Left lobe of liver (tissue), 2 donors: Measurements from ENCODE around the gene KRTAP10-3. TPM values are rescaled to one million over a fixed set of nuclear protein-coding genes. Genes with fewer than 3 reads are reported as not detected.

Experiments used
- ATAC-seq: fragments of 200-7000 bp; cut with Tn5 transposase; one replicate; pipeline ENCODE4 v1.9.1; 2020; ENCODE audit warnings: mild to moderate bottlenecking, moderate library complexity
- DNase-seq: peaks from one replicate; pipeline ENCODE4 v3.0.0-alpha.2; 2020; ENCODE audit warnings: low spot score
- total RNA-seq: library from RNA; stranded (reverse); gene quantifications from one replicate; pipeline ENCODE4 v1.2.1, GENCODE V29; 2021
- donor health status: DM: no; HTN: no; CAD: no; lungs with moderate emphysema.
- donor health status: DM: no; HTN: yes; CAD: no.

KRTAP10-3 gene
- total RNA-seq, 1 donor from 2014 or later = not detected

GRCh38 chr21:44530903-44531605, 27.5 kb downstream of the KRTAP10-3 start:
- no peak for DNase-seq
- ATAC-seq = no peak

- ATAC-seq (no peak), DNase-seq (no peak)
Observed at GRCh38 chr21:44530221-44530902, 28.2 kb downstream of the KRTAP10-3 start.

GRCh38 chr21:44529503-44530125, 29.0 kb downstream of the KRTAP10-3 start:
- ATAC-seq (no peak), DNase-seq (no peak)

- DNase-seq (no peak), ATAC-seq (no peak)
Observed at GRCh38 chr21:44529011-44529421, 29.6 kb downstream of the KRTAP10-3 start.

- ATAC-seq (no peak), DNase-seq (no peak)
Observed at GRCh38 chr21:44528634-44528995, 30.0 kb downstream of the KRTAP10-3 start.

- ATAC-seq (no peak), DNase-seq (no peak)
Observed at GRCh38 chr21:44527983-44528633, 30.5 kb downstream of the KRTAP10-3 start.

GRCh38 chr21:44527156-44527982, 31.2 kb downstream of the KRTAP10-3 start:
- ATAC-seq (no peak), DNase-seq (no peak)

GRCh38 chr21:44526096-44526997, 32.2 kb downstream of the KRTAP10-3 start:
- no peak for ATAC-seq
- no peak for DNase-seq

GRCh38 chr21:44525391-44526095, 33.1 kb downstream of the KRTAP10-3 start:
- ATAC-seq = no peak
- no peak for DNase-seq

GRCh38 chr21:44524414-44525371, 33.9 kb downstream of the KRTAP10-3 start:
- ATAC-seq (no peak), DNase-seq (no peak)

- ATAC-seq (no peak), DNase-seq (no peak)
Observed at GRCh38 chr21:44523567-44524413, 34.8 kb downstream of the KRTAP10-3 start.

- DNase-seq (no peak), ATAC-seq (no peak)
Observed at GRCh38 chr21:44522753-44523204, 35.8 kb downstream of the KRTAP10-3 start.

GRCh38 chr21:44521928-44522752, 36.5 kb downstream of the KRTAP10-3 start:
- peak; percentile 51 for ATAC-seq
- DNase-seq = no peak

- DNase-seq (no peak), ATAC-seq (no peak)
Observed at GRCh38 chr21:44521301-44521927, 37.2 kb downstream of the KRTAP10-3 start.
